Measurements from ENCODE around the gene PROM1.

Gene PROM1

DNA sequence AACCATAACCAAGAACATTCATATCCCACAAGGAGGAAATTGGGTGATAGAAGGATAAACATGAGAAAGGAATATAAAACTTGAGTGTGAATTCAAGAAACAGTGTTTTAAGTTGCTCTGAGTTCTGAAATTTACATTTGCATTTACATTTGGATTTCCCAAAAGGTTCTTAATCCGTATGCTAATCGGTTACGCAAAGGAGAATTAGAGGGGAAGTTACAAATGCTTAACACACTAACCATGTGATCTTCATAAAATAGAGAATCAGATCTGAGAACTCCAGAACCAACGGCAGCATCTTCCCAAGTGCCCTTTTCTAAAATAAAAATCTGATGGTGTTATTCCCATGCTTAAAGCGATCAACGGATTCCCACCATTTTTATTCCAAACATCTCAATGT is 48.0 kb downstream of the PROM1 start:
- no peak overlapping the region for H3K4me3 ChIP-seq (ENCODE audit: low read depth, low read length)
- no peak for DNase-seq
- H3K27me3 ChIP-seq (replicated peaks): no peaks in the 10 kb centered on the region
- H3K36me3 ChIP-seq (replicated peaks): no peaks in the 10 kb centered on the region
- H3K27ac ChIP-seq: no peak overlapping the region
- TF ChIP-seq, protein P1, sequence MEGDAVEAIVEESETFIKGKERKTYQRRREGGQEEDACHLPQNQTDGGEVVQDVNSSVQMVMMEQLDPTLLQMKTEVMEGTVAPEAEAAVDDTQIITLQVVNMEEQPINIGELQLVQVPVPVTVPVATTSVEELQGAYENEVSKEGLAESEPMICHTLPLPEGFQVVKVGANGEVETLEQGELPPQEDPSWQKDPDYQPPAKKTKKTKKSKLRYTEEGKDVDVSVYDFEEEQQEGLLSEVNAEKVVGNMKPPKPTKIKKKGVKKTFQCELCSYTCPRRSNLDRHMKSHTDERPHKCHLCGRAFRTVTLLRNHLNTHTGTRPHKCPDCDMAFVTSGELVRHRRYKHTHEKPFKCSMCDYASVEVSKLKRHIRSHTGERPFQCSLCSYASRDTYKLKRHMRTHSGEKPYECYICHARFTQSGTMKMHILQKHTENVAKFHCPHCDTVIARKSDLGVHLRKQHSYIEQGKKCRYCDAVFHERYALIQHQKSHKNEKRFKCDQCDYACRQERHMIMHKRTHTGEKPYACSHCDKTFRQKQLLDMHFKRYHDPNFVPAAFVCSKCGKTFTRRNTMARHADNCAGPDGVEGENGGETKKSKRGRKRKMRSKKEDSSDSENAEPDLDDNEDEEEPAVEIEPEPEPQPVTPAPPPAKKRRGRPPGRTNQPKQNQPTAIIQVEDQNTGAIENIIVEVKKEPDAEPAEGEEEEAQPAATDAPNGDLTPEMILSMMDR (IDR thresholded peaks at IDR 0.05; ENCODE audit: low read depth, low read length, missing control alignments): no peak
- in situ Hi-C loops (cut with HindIII; ENCODE audit: low pct_ligation_motif_present, low sequenced_read_pairs): no loop called here

DNA sequence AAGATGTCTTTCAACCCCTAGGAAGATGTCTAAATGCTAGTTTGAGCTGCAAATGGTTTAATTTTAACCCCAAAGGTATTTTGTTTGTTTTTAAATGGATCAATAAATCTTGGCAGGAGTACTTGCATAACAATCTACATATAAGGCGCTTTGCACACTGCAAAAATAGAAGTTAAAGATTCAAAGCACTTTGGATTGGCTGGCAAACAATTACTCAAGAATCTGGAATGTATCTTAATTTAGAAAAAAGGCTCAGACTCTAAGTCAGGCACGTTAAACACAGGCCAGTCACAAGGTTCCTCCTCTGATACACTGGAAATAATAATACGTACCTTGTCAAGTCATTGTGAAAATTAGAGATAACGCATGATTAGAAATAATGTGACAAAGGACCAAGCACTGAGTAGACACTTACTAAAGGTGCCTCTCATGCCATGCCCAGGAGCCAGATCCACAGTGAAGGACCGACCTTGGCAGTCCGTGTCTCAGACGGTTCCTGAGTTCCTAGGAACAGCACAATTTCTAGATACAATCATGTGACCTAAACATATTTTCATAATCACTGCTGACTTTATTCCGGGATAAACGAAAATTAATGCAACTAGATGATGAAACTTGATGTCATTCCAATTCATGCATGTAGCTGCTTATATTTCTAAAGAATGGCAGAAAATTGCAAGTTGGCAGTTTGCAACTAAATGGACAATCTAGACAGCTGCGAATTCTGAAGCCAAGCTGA is 49.6 kb downstream of the PROM1 start:
- H3K27me3 ChIP-seq (replicated peaks): no peaks in the 10 kb centered on the region
- no peaks in the 10 kb centered on the region for H3K36me3 ChIP-seq (replicated peaks)
- peak; percentile 22 for DNase-seq
- H3K4me3 ChIP-seq (ENCODE audit: low read depth, low read length): no peak overlapping the region
- H3K27ac ChIP-seq: no peak overlapping the region
- in situ Hi-C loops (cut with HindIII; ENCODE audit: low pct_ligation_motif_present, low sequenced_read_pairs): no loop called here
- TF ChIP-seq, protein P1 (IDR thresholded peaks at IDR 0.05; ENCODE audit: low read depth, low read length, missing control alignments): no peak

DNA sequence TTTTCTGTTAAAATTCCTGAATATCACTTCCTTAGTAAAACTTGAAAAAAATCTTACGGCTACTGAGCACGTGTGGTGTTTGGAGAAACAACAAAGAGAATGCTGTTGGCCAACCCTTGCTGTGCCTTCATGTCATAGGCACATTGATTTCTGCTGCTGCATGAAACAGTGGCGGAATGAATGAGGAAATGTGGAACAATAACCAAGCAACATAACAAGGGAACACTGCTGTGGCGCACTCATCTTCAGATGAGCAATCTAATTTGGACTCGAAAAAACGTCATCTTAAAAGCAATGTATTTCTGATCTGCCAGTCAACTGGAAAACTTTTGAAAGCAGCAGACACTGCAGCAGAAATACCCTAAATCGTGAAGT is 51.4 kb downstream of the PROM1 start:
- Histone ChIP-seq H3K27ac (no peak overlapping the region), H3K27me3 (replicated peaks) (no peaks in the 10 kb centered on the region), H3K36me3 (replicated peaks) (no peaks in the 10 kb centered on the region), H3K4me3 (ENCODE audit: low read depth, low read length) (no peak overlapping the region)
- in situ Hi-C loops (cut with HindIII; ENCODE audit: low pct_ligation_motif_present, low sequenced_read_pairs): no loop called here
- DNase-seq: no peak
- TF ChIP-seq, protein P1 (IDR thresholded peaks at IDR 0.05; ENCODE audit: low read depth, low read length, missing control alignments): no peak

DNA sequence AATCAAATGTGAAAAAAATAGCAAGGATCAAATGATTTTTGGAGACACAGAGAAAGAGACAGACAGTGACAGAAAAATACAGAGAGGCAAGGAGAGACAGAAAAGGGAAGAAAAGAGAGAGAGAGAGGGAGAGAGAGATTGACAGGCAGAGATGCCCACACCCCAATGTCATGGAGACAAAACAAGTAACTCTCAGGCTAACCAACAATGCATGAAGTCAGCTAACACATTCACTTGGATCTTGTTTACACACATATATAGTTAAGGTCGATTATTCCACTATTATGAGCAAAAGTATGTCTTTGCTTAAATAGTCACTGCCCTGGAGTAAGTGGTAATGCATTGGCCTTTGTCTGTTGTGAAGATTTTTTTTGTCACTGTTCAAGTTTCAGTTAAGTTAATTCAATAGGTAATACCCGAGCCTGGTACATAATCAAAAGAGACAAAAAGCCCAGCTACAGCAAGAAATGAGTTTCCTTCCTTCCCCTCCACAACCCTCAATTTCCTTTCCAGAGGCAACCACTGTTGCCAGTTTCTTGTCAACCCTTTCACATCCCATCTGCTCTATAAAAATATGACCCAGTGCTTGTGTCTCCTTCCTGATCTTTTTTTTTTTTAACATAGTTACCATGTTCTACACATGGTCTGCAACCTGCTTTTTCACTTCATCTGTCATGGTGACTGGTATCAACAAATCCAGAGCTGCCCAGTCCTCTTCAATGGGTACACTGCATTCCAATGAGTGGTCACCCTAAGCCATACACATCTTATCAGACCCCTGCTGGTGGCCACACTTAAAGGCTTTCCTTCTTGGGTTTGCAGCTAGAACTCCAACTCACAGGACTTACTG is 52.1 kb downstream of the PROM1 start:
- in situ Hi-C loops (cut with HindIII; ENCODE audit: low pct_ligation_motif_present, low sequenced_read_pairs): no loop called here
- no peak overlapping the region for H3K27ac ChIP-seq
- no peaks in the 10 kb centered on the region for H3K27me3 ChIP-seq (replicated peaks)
- no peaks in the 10 kb centered on the region for H3K36me3 ChIP-seq (replicated peaks)
- no peak overlapping the region for H3K4me3 ChIP-seq (ENCODE audit: low read depth, low read length)
- no peak for DNase-seq
- TF ChIP-seq, protein P1 (IDR thresholded peaks at IDR 0.05; ENCODE audit: low read depth, low read length, missing control alignments): no peak

- in situ Hi-C loops (cut with HindIII; ENCODE audit: low pct_ligation_motif_present, low sequenced_read_pairs): no loop called here
- H3K27ac ChIP-seq: no peak overlapping the region
- H3K4me3 ChIP-seq (ENCODE audit: low read depth, low read length): no peak overlapping the region
- H3K27me3 ChIP-seq (replicated peaks): no peaks in the 10 kb centered on the region
- TF ChIP-seq, protein P1 (IDR thresholded peaks at IDR 0.05; ENCODE audit: low read depth, low read length, missing control alignments): no peak
- no peaks in the 10 kb centered on the region for H3K36me3 ChIP-seq (replicated peaks)
- DNase-seq: no peak
Measured at GRCh38 chr4:16029886-16030285, 53.9 kb downstream of the PROM1 start.

Data from brain microvascular endothelial cell (primary cell).